ENCODE measurements around the gene PNKD. TPM values are rescaled to one million over a fixed set of nuclear protein-coding genes. Genes with fewer than 3 reads are reported as not detected.

PNKD gene
- total and polyA plus RNA-seq, 4 donors, result 45.7 to 101 (median 84.4) TPM

GRCh38 chr2:218345491-218346236 is 75.3 kb downstream of the PNKD start:
- no peaks in the 10 kb centered on the region for H3K9me3 ChIP-seq (ENCODE audit: control insufficient read depth, insufficient read depth, low read length)
- H3K27me3 ChIP-seq (ENCODE audit: control insufficient read depth, insufficient read depth, low read length), result no peaks in the 10 kb centered on the region
- peaks cover 38% of the 10 kb centered on the region for H3K36me3 ChIP-seq (ENCODE audit: control insufficient read depth, insufficient read depth, low read length)
- no peak overlapping the region for H3K4me3 ChIP-seq (ENCODE audit: low read depth, low read length)
- DNase-seq (ENCODE audit: low read depth in 4 of 6, low spot score in 6 of 6), result no peak
- 63% methylated on average over 9 of the region's 12 CpGs for WGBS (ENCODE audit: insufficient coverage)
- no peaks in the 10 kb centered on the region for H3K4me1 ChIP-seq (ENCODE audit: control insufficient read depth, insufficient read depth, low read length)
- H3K27ac ChIP-seq (ENCODE audit: low read depth, low read length), result no peak overlapping the region

GRCh38 chr2:218347172-218347571 is 76.9 kb downstream of the PNKD start:
- Histone ChIP-seq H3K27me3 (ENCODE audit: control insufficient read depth, insufficient read depth, low read length) (no peaks in the 10 kb centered on the region), H3K9me3 (ENCODE audit: control insufficient read depth, insufficient read depth, low read length) (no peaks in the 10 kb centered on the region), H3K4me3 (ENCODE audit: low read depth, low read length) (no peak overlapping the region), H3K4me1 (ENCODE audit: control insufficient read depth, insufficient read depth, low read length) (no peaks in the 10 kb centered on the region), H3K36me3 (ENCODE audit: control insufficient read depth, insufficient read depth, low read length) (peaks cover 27% of the 10 kb centered on the region), H3K27ac (ENCODE audit: low read depth, low read length) (no peak overlapping the region)
- WGBS (ENCODE audit: insufficient coverage), result 88% methylated on average over 2 of the region's 5 CpGs
- no peak for DNase-seq (ENCODE audit: low read depth in 4 of 6, low spot score in 6 of 6)

GRCh38 chr2:218354045-218354444 is 83.7 kb downstream of the PNKD start:
- Histone ChIP-seq H3K4me1 (ENCODE audit: control insufficient read depth, insufficient read depth, low read length) (peaks cover 14% of the 10 kb centered on the region), H3K4me3 (ENCODE audit: low read depth, low read length) (no peak overlapping the region), H3K27me3 (ENCODE audit: control insufficient read depth, insufficient read depth, low read length) (no peaks in the 10 kb centered on the region), H3K27ac (ENCODE audit: low read depth, low read length) (no peak overlapping the region), H3K9me3 (ENCODE audit: control insufficient read depth, insufficient read depth, low read length) (no peaks in the 10 kb centered on the region), H3K36me3 (ENCODE audit: control insufficient read depth, insufficient read depth, low read length) (no peaks in the 10 kb centered on the region)
- WGBS (ENCODE audit: insufficient coverage), result 91% methylated on average over 14 of the region's 14 CpGs
- no peak for DNase-seq (ENCODE audit: low read depth in 4 of 6, low spot score in 6 of 6)

- DNase-seq (ENCODE audit: low read depth in 4 of 6, low spot score in 6 of 6), result no peak
- H3K4me3 ChIP-seq (ENCODE audit: low read depth, low read length), result no peak overlapping the region
- no peak overlapping the region for H3K27ac ChIP-seq (ENCODE audit: low read depth, low read length)
- WGBS (ENCODE audit: insufficient coverage), result 64% methylated on average over 6 of the region's 20 CpGs
- H3K36me3 ChIP-seq (ENCODE audit: control insufficient read depth, insufficient read depth, low read length), result no peaks in the 10 kb centered on the region
- no peaks in the 10 kb centered on the region for H3K9me3 ChIP-seq (ENCODE audit: control insufficient read depth, insufficient read depth, low read length)
- no peaks in the 10 kb centered on the region for H3K27me3 ChIP-seq (ENCODE audit: control insufficient read depth, insufficient read depth, low read length)
- peaks cover 14% of the 10 kb centered on the region for H3K4me1 ChIP-seq (ENCODE audit: control insufficient read depth, insufficient read depth, low read length)
Observed at GRCh38 chr2:218354850-218355443, 84.6 kb downstream of the PNKD start.

GRCh38 chr2:218357236-218358177 is 87.2 kb downstream of the PNKD start:
- H3K36me3 ChIP-seq (ENCODE audit: control insufficient read depth, insufficient read depth, low read length), result no peaks in the 10 kb centered on the region
- H3K27ac ChIP-seq (ENCODE audit: low read depth, low read length), result peak overlapping the region; percentile 33
- 59% methylated on average over 17 of the region's 17 CpGs for WGBS (ENCODE audit: insufficient coverage)
- no peaks in the 10 kb centered on the region for H3K9me3 ChIP-seq (ENCODE audit: control insufficient read depth, insufficient read depth, low read length)
- H3K4me1 ChIP-seq (ENCODE audit: control insufficient read depth, insufficient read depth, low read length), result peaks cover 14% of the 10 kb centered on the region
- no peak overlapping the region for H3K4me3 ChIP-seq (ENCODE audit: low read depth, low read length)
- DNase-seq (ENCODE audit: low read depth in 4 of 6, low spot score in 6 of 6), result no peak
- H3K27me3 ChIP-seq (ENCODE audit: control insufficient read depth, insufficient read depth, low read length), result no peaks in the 10 kb centered on the region

- 77% methylated on average over 2 of the region's 4 CpGs for WGBS (ENCODE audit: insufficient coverage)
- Histone ChIP-seq H3K27me3 (ENCODE audit: control insufficient read depth, insufficient read depth, low read length) (no peaks in the 10 kb centered on the region), H3K27ac (ENCODE audit: low read depth, low read length) (no peak overlapping the region), H3K4me3 (ENCODE audit: low read depth, low read length) (no peak overlapping the region), H3K36me3 (ENCODE audit: control insufficient read depth, insufficient read depth, low read length) (no peaks in the 10 kb centered on the region), H3K4me1 (ENCODE audit: control insufficient read depth, insufficient read depth, low read length) (peaks cover 14% of the 10 kb centered on the region), H3K9me3 (ENCODE audit: control insufficient read depth, insufficient read depth, low read length) (no peaks in the 10 kb centered on the region)
- DNase-seq (ENCODE audit: low read depth in 4 of 6, low spot score in 6 of 6), result no peak
Observed at GRCh38 chr2:218360453-218360852, 90.1 kb downstream of the PNKD start.

GRCh38 chr2:218362606-218363005 is 92.3 kb downstream of the PNKD start:
- H3K36me3 ChIP-seq (ENCODE audit: control insufficient read depth, insufficient read depth, low read length), result no peaks in the 10 kb centered on the region
- peaks cover 9% of the 10 kb centered on the region for H3K27me3 ChIP-seq (ENCODE audit: control insufficient read depth, insufficient read depth, low read length)
- H3K9me3 ChIP-seq (ENCODE audit: control insufficient read depth, insufficient read depth, low read length), result peaks cover 2% of the 10 kb centered on the region
- peaks cover 5% of the 10 kb centered on the region for H3K4me1 ChIP-seq (ENCODE audit: control insufficient read depth, insufficient read depth, low read length)
- no peak for DNase-seq (ENCODE audit: low read depth in 4 of 6, low spot score in 6 of 6)
- 95% methylated on average over 7 of the region's 8 CpGs for WGBS (ENCODE audit: insufficient coverage)
- no peak overlapping the region for H3K27ac ChIP-seq (ENCODE audit: low read depth, low read length)
- H3K4me3 ChIP-seq (ENCODE audit: low read depth, low read length), result no peak overlapping the region

GRCh38 chr2:218363736-218364135 is 93.4 kb downstream of the PNKD start:
- no peak overlapping the region for H3K4me3 ChIP-seq (ENCODE audit: low read depth, low read length)
- peaks cover 2% of the 10 kb centered on the region for H3K9me3 ChIP-seq (ENCODE audit: control insufficient read depth, insufficient read depth, low read length)
- DNase-seq (ENCODE audit: low read depth in 4 of 6, low spot score in 6 of 6), result no peak
- H3K27ac ChIP-seq (ENCODE audit: low read depth, low read length), result no peak overlapping the region
- no CpG with 5 or more reads among the region's 3 CpGs for WGBS (ENCODE audit: insufficient coverage)
- H3K36me3 ChIP-seq (ENCODE audit: control insufficient read depth, insufficient read depth, low read length), result no peaks in the 10 kb centered on the region
- peaks cover 16% of the 10 kb centered on the region for H3K4me1 ChIP-seq (ENCODE audit: control insufficient read depth, insufficient read depth, low read length)
- H3K27me3 ChIP-seq (ENCODE audit: control insufficient read depth, insufficient read depth, low read length), result peaks cover 19% of the 10 kb centered on the region

- Histone ChIP-seq H3K27me3 (ENCODE audit: control insufficient read depth, insufficient read depth, low read length) (peaks cover 21% of the 10 kb centered on the region), H3K9me3 (ENCODE audit: control insufficient read depth, insufficient read depth, low read length) (peaks cover 2% of the 10 kb centered on the region), H3K4me3 (ENCODE audit: low read depth, low read length) (no peak overlapping the region), H3K27ac (ENCODE audit: low read depth, low read length) (no peak overlapping the region), H3K36me3 (ENCODE audit: control insufficient read depth, insufficient read depth, low read length) (no peaks in the 10 kb centered on the region), H3K4me1 (ENCODE audit: control insufficient read depth, insufficient read depth, low read length) (peaks cover 18% of the 10 kb centered on the region)
- WGBS (ENCODE audit: insufficient coverage), result 77% methylated on average over 6 of the region's 6 CpGs
- DNase-seq (ENCODE audit: low read depth in 4 of 6, low spot score in 6 of 6), result no peak
Observed at GRCh38 chr2:218364196-218364595, 93.9 kb downstream of the PNKD start.
